OCI-M1 (cell line): Measurements from ENCODE around the gene TAPT1.

Experiments
- DNase-seq: peaks from one replicate; lab custom pipeline; 2025; lab: John Stamatoyannopoulos, UW

Gene TAPT1

GRCh38 chr4:16225863-16226815 is at the start of gene TAPT1:
Gene TAPT1, minus strand, starts transcription at chr4:16226471. Its CDS starts 14 bp downstream, at chr4:16226457.
- peak; percentile 66 for DNase-seq

GRCh38 chr4:16271411-16271810 is 45.1 kb upstream of the TAPT1 start:
- DNase-seq = no peak

- DNase-seq = peak; percentile 58
Observed at GRCh38 chr4:16270454-16271328, 44.4 kb upstream of the TAPT1 start.

- peak; percentile 80 for DNase-seq
Observed at GRCh38 chr4:16269742-16270453, 43.6 kb upstream of the TAPT1 start.

GRCh38 chr4:16269240-16269639 is 43.0 kb upstream of the TAPT1 start:
- DNase-seq = no peak

- DNase-seq = no peak
Observed at GRCh38 chr4:16268290-16268689, 42.0 kb upstream of the TAPT1 start.

- no peak for DNase-seq
Observed at GRCh38 chr4:16267639-16268038, 41.4 kb upstream of the TAPT1 start.

- no peak for DNase-seq
Observed at GRCh38 chr4:16265820-16266219, 39.5 kb upstream of the TAPT1 start.

- peak; percentile 62 for DNase-seq
Observed at GRCh38 chr4:16264798-16265197, 38.5 kb upstream of the TAPT1 start.

GRCh38 chr4:16263056-16263455 is 36.8 kb upstream of the TAPT1 start:
- DNase-seq = no peak

GRCh38 chr4:16262188-16262587 is 35.9 kb upstream of the TAPT1 start:
- DNase-seq = no peak

- DNase-seq = no peak
Observed at GRCh38 chr4:16261313-16261878, 35.1 kb upstream of the TAPT1 start.

- DNase-seq = no peak
Observed at GRCh38 chr4:16259889-16260246, 33.6 kb upstream of the TAPT1 start.

GRCh38 chr4:16259241-16259888 is 33.1 kb upstream of the TAPT1 start:
- DNase-seq = peak; percentile 31

- DNase-seq = no peak
Observed at GRCh38 chr4:16257611-16258010, 31.3 kb upstream of the TAPT1 start.

- no peak for DNase-seq
Observed at GRCh38 chr4:16256343-16256742, 30.1 kb upstream of the TAPT1 start.

- DNase-seq = peak; percentile 45
Observed at GRCh38 chr4:16255730-16256129, 29.5 kb upstream of the TAPT1 start.

- no peak for DNase-seq
Observed at GRCh38 chr4:16253127-16253960, 27.1 kb upstream of the TAPT1 start.

- DNase-seq = no peak
Observed at GRCh38 chr4:16250661-16251365, 24.5 kb upstream of the TAPT1 start.

GRCh38 chr4:16248605-16249004 is 22.3 kb upstream of the TAPT1 start:
- DNase-seq = no peak
